ENCODE results near the gene DZIP1.

DZIP1 gene

GRCh38 chr13:95540888-95541287 is 103.6 kb downstream of the DZIP1 start:
- no peak for DNase-seq

- peak; percentile 13 for DNase-seq
These were observed 107.8 kb downstream of the DZIP1 start for GRCh38 chr13:95536632-95537241.

DNA sequence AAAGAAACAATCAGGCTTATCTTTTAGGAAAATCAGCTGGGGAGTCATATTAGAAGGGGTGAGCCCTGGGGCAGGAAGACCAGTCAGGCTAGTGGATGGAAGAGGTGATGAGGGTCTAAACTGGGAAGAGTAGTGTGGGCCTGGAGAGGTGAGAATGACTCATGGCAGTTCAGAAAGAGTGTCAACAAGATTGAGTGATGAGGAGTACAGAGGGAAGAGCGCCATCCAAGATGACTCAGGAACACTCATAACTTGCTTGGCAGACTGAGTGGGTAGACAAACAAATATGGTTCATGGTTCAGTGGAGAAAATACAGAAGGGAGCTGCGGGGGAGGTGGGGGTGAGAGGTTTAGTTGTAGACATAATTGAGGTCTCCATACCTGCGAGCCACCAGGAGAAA is 109.3 kb downstream of the DZIP1 start:
- DNase-seq, result no peak

DNA sequence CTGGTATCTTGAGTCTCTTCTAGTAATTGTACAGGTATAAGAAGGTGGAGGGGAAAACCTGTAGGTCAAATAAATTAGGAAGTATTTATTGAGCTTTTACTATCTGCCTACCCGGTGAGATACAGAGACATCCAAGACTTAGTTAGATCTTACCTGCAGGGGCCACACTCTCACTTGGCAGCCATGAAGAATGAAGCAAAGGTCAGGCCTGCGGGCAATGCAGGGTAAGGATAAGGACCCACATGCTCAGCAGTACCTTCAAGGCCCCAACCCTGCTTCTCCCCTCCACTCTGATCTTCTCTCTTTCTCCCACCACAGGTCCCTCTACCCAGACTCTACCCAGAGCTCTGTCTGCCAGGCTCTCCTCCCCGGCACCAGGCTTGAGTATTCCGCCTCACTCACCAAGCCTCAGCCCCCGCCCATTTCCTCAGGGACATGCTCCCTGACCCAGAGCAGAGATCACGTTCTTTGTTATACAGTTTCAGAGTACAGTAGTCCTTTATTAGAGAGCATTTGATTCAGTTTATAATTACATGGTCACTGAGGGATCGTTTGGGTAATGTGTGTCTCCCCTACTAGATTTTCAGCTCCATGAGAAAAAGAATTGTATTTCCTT is 110.9 kb downstream of the DZIP1 start:
- no peak for DNase-seq

GRCh38 chr13:95530178-95530577 is 114.3 kb downstream of the DZIP1 start:
- no peak for DNase-seq

All from CD4-positive, alpha-beta T cell treated with Interleukin-21 for 1 hour (primary cell).